ENCODE results near the gene SREK1IP1.
"Not testable (repeated sequence)": the region's sequence is repeated elsewhere in the genome, so short reads cannot be mapped to it uniquely, and the experiment has no call there.

Gene SREK1IP1

DNA sequence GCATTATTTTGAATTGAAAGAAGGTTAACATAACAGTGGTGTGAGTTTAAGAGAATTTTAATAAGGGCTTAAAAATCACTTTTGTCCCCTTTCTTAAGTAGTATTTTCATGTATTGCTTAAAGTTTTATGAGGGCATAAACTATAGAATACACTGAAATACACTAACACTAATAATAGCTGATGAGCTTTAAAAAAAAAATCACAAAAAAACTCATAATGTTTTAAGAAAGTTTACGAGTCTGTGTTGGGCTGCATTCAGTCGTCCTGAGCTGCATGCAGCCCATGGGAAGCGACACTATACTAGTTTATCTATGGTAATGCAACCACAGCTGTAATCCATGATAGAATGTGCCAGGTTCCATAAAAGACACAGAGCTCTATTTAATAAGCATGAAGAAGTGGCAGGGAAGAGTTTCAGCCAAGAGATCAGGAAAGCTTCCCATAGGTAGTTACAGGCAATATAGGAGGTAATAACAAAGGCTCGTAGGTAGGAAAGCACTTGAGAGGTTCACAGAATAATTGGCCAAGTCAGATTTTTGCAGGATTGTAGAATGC, 4.5 kb downstream of the SREK1IP1 start:
- DNase-seq, result no peak

DNA sequence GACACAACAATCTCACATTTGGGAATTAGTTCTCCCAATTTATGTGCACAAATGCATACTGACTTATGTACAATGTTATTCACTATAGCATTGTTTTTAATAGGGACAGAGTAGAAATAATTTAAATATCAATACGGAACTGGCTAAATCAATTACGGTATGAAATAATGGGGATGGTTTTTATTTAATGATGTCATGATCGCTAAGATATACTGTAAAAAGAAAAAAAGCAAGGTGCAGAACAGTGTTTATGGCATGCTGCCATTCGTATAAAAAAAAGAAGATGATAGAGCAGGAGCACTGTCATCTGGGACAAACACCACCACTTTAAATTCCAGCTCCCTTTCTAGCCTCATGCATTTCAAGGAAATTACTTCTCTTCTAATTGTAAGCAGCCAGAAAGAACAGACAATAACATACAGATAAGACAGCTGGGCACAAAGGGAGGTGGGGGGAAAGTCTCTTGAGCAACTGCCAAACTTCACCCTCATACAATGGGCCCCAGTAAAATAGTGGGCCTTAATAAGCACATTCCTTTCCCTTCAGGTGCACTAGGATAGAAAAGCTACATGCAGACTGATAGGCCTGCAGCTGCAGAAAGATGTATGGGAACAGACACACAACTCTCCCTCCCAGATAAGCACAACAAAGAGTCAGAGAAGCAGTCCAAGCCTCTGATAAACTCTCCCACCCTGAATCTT, 8.4 kb downstream of the SREK1IP1 start:
- no peak for DNase-seq

DNA sequence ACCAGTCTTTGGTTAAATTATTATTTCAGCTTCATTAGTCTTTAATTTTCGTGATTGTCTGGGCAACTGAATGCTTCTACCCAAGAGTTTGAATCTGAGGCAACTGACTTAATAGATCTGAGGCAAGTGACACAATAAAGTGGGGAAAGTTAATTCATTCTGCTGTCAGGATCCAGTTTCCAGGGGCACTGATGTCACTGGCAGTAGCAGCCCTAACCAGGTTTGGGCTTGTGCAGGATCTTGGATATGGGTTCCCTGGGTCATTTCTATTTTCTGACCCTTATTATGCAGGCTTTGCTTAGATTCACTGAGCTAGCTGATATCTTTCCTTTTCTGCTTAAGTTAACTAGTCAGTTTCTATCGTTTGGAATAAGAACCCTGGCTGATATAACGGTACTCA, 9.6 kb downstream of the SREK1IP1 start:
- DNase-seq, result no peak

DNA sequence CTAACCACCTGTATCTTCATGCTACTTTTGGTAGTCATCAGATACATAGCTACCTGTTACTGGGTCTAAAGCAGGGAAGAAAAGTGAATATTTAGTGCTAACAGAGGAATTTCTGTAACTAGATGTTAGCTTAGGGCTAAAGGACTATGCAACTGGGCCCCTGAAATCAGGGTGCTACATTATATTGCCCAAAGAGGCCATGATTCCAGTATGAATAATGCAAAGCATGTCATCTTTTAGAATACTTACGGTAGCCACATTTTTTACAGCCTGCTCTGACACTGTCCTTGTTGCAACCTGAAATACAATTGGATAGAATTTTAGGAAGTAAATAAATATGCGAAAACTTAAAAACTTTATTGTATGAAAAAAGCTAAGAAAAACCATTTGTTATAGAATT, 14.4 kb downstream of the SREK1IP1 start:
- DNase-seq, result no peak

DNA sequence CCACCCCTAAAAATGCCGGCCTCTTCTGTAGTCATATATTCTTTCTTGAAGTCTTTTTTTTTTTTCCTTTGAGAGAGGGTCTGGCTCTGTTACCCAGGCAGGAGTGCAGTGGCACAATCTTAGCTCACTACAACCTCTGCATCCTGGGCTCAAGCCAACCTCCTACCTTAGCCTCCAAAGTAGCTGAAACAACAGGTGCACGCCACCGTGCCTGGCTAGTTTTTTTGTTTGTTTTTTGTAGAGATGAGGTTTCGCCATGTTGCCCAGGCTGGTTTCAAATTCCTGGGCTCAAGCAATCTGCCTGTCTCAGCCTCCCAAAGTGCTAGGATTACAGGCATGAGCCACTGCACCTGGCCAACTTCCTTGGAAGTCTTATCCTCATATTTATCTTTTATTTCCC, 19.1 kb downstream of the SREK1IP1 start:
- DNase-seq, result no peak

DNA sequence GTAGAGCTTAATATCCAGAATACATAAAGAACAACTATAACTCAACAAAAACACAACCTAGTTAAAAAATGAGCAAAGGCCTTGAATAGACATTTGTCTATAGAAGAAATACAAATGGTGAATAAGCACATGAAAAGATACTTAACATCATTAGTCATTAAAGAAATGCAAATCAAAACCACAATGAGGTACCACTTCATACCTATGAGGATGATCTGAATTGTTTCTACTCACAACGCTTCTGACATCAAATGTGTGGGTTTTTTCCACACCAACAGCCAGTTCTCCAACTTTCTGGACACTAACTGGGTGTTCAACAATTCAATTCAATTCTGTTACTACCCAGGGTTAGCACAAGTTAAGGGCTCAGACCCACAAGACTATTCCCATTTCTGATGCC, 22.0 kb downstream of the SREK1IP1 start:
- DNase-seq, result no peak

DNA sequence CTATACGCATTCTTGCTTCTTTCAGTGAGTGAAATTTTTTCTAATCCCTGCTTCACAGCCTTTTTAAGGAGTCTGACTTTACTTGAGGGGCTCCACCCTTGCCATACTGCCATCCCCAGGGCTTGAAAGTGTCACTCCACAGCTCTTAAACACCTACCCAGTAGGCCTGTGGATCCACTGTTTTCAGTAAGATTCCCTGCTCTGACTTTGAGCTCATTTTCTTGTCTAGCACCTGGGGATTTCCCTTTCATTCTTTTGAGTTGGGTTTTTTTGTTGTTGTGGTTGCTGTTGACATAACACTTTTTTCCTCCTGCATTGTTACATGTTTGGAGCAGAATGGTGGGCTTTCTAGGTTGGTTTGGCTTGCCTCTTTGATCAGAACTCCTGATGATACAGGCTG, 23.6 kb downstream of the SREK1IP1 start:
- no peak for DNase-seq

DNA sequence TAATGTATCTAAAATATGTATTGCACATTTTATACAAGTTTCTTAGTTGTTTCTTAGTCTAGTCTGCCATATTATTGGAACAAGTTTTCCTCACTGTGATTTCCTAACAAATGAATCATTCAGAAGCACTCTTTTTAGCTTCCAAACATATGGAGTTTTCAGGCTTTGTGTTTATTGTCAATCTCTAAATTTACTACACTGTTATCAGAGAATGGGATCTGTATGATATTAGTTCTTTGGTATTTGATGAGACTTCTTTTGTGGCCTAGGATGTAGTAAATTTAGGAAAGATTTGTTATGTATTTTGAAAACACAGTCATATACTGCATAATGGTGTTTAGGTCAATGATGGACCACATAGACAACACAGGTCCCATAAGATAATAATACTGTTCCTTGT, 25.7 kb downstream of the SREK1IP1 start:
- DNase-seq, result no peak

DNA sequence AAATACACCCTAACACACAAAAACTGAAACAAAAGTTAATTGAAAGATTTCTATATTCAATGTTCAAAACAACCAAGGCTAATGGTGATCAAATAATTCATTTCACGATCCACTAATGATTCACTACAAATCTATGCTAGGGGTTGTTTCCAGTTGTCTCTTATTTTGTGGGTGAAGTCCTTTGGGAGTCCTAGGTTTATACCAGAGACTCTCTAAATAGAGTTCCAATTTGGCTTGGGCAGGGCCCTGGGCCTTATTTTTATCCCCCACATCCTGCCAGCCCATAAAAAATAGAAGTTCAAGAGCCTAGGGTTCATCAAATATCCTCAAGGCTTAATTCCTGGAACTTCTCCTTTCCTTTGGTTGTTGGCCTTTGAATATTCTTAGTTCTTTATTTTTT, 26.1 kb downstream of the SREK1IP1 start:
- no peak for DNase-seq

DNA sequence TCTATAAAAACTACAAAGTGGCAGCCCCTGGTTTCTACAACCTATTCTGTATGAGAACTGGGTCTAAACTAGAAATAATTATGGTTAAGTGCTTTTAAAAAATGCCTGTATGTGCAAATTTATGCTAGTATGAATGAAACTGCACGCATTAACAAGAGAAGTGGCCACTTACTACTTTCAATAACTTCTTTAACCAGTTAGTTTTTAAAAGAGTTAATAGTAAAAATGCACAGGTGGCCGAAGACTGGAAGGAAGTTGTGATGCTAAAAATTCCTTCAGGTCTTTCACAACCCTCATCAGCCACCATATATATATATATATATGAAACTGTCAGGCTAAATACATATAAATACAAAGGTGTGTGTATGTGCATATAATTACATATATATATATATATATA, 41.3 kb downstream of the SREK1IP1 start:
- no peak for DNase-seq

DNA sequence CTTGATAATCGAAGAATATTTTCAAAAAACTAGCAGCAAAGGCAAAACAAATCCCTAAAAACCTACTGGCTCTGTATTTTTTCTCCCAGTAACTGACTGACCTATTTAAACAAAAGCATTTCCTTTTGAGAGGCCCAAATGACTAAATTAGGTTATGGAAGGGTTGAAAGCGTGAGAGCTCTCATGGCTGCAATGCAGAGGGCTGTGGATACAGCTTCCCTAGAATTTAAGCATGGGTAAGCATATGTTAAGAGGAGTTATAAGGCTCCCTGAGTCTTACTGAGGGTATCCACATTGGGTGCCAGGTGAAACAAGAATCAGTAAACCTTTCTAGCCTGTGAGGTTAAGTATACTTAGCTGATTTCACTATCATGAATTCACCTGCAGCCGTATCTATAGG, 45.9 kb downstream of the SREK1IP1 start:
- no peak for DNase-seq

DNA sequence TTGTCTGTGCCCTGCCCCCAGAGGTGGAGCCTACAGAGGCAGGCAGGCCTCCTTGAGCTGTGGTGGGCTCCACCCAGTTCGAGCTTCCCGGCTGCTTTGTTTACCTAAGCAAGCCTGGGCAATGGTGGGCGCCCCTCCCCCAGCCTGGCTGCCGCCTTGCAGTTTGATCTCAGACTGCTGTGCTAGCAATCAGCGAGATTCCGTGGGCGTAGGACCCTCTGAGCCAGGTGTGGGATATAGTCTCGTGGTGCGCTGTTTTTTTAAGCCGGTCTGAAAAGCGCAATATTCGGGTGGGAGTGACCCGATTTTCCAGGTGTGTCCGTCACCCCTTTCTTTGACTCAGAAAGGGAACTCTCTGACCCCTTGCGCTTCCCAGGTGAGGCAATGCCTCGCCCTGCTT, 54.0 kb downstream of the SREK1IP1 start:
- DNase-seq, result not testable (repeated sequence)

DNA sequence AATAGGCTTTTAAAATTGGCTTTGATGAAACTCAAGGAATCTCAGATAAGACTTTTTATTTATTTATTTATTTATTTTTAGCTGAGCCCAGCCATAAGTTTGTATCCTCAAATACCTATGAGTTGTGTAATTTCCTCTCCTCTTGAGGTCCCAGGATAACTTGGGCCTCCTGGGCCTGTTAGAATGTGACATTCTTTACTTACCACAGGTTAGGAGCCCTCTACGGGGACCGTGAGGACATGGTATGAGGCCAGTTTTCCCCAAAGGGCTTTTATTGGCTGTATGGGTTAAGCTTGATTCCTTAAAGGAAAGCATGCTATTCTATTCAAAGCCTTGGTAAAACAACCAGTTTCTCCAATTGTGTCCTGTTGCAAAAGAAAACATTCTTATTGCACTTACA, 61.3 kb downstream of the SREK1IP1 start:
- no peak for DNase-seq

DNA sequence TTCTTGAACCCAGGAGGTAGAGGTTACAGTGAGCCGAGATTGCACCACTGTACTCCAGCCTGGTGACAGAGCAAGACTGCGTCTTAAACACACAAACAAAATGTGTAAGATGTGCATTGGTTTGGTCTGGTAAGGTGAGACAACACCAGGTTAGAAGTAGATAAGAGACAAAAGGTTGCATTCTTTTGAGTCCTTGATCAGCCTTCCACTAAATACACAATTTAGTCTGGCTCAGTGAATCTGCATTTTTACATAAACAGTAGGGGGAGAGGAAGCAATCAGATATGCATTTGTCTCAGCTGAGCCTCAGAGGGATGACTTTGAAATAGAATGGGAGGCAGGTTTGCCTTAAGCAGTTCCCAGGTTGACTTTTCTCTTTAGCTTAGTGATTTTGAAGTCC, 62.4 kb downstream of the SREK1IP1 start:
- DNase-seq, result not testable (repeated sequence)

DNA sequence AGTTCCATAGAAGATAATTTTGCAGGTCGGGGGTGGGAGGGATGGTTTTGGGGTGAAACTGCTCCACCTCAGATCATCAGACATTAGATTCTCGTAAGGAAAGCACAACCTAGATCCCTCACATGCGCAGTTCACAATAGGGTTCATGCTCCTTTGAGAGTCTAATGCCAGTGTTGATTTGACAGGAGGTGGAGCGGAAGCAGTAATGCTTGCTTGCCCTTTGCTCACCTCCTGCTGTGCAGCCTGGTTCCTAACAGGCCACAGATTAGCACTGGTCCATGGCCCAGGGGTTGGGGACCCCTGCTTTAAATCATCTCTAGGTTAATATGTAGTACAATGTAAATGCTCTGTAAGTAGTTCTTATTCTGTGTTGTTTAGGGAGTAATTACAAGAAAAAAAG, 67.7 kb downstream of the SREK1IP1 start:
- no peak for DNase-seq

DNA sequence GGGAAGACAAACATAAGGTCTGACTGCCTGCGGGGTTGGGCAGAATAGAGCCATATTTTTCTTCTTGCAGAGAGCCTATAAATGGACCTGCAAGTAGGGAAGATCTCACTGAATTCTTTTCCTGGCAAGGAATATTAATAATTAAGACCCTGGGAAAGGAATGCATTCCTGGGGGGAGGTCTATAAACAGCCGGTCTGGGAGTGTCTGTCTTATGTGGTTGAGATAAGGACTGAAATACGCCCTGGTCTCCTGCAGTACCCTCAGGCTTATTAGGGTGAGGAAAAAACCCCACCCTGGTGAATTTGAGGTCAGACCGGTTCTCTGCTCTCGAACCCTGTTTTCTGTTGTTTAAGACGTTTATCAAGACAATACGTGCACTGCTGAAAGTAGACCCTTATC, 72.1 kb downstream of the SREK1IP1 start:
- not testable (repeated sequence) for DNase-seq

DNA sequence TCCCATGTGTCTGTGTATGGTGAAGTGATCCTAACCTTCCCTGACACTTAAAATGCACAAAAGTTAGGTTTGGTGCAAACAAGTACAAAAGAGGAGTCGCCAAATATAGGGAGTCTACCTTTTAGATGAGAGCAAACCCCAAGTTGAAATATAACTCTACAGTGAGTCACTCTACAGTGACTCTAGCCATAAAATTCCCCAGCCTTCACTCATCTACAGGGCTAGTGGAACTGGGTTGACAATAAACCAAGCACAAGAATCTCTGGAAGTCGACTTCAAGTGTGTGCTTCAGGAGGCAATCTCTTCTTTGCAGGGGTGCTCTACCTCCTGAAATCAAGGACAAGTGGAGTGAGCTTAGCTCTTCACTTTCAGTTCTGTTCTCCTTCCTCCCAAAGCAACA, 74.9 kb downstream of the SREK1IP1 start:
- no peak for DNase-seq

DNA sequence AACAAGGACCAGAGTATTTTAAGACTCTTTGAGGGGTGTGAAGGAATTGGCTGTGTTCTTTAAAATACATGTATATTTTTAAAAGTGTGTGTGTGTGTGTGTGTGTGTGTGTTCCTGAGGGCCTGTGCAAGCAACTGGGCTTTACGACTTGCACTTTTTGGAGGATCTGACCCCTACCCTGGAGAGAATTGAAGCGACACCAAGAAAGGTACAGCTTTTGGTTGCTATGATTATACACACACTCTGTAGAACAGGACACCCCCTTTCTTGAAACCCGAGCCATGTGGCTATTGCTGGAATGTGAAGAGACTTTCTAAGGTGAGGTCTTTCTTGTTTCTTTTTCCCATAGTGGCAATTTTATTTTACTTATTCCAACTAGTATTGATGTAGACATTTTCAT, 77.2 kb downstream of the SREK1IP1 start:
- DNase-seq, result no peak

DNA sequence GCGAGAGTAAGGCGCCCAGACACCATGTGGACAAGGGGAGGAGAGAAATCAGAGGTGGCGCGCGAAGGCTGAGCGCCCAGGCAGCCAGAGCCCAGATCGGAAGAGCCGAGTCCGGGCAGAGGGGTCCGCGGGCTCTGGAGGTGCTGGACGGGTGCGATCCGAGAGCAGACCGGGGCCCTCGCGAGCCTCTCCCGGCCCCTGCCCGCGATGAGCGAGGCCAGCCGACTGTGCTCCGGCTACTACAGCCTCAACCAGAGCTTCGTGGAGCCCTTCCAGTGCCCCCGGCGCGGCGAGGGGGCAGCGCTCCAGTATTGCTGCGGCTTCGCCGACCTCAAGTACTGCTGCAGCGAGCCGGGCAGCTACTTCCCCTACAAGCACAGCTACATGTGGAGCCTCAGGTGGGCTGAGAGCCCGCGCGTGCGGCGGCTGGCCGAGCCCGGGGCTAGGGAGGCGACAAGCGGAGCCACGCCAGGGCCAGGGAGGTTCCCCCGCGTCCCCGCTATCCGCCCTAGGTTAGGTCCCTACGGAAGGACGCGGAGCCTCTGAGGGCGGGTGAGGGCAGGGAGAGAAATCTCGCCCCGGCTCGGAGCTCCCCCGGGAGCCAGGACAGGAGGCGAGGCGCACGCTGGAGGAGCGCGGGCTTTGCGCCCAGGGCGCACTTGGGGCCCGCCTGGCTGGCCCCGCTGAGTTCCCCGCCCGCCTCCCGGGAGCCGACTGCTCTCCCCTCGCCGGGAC, 77.9 kb downstream of the SREK1IP1 start, which contains the start of gene SHISAL2B:
Gene SHISAL2B (plus strand): TSS at position 87 of the 735 bp plus-strand sequence. CDS start 121 bp downstream, at position 208.
- DNase-seq, result no peak

DNA sequence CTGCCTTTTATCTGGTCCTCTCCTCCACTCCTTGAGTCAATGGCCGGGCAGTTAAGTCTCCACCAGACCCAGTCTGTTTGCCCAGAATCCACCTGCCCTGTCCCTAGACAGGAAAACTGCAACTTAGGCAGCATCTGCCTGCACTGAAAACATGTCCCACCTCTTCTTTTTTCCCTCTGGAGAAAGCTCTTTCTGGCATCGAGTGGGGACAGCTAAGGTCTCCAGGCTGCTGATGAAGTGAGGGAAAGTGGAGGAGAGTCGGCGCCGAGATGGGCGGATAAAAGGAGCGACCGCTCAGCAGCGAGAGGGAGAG, 78.4 kb downstream of the SREK1IP1 start:
- no peak for DNase-seq

DNA sequence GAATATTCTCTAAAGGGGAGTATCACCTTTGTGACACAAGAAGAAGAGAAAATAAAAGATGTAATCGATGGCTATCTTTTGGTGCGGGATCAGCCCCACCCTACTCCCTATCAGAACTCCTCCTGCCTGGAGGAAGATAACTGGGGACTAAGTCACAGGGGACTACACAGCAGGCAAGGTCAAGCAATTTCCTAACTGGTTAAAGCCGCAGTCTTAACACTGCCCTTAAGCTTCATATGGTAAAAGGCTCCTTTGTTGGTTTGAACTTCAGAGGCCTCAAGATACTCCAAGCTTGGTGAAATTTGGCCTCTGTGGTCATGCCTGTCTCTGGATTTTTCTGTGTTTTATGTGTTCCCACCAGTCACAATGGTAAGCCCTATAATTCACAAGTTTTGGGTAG, 79.5 kb downstream of the SREK1IP1 start:
- no peak for DNase-seq

DNA sequence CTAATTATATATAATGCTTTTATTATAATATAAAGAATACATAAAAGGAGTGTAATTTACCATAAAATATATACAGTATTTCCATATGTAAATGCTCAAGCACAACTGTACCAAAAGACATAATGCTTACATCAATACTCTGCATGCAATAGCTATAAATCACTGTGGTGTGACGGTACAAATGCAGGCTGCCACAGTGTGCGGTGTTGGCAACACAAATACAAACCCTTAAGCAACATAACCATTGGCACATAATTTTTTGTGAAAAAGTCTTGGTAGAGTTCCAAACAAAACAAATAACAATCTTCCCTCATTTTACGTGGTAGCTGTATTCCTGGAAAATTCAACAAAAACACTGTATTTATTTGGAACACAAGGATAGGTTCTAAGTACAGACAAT, 80.1 kb downstream of the SREK1IP1 start:
- no peak for DNase-seq

DNA sequence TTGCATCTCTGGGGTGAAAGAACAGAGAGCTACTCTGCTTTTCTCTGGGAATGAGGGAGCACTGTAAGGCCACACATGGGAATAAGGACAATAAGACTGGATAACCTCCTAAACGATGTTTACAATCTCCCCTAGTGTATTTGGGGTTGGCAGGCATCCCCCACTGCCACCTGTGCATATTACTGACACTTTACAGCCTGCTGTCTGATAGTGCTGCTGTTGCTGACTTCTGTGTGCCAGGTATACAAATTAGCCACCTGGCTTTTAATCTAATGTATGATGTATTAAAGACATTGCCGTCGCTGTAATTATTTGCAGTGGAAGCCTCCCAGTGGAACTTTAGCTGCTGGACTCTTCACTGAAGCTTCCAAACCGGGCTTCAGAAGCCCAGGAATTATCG, 82.6 kb downstream of the SREK1IP1 start:
- no peak for DNase-seq

DNA sequence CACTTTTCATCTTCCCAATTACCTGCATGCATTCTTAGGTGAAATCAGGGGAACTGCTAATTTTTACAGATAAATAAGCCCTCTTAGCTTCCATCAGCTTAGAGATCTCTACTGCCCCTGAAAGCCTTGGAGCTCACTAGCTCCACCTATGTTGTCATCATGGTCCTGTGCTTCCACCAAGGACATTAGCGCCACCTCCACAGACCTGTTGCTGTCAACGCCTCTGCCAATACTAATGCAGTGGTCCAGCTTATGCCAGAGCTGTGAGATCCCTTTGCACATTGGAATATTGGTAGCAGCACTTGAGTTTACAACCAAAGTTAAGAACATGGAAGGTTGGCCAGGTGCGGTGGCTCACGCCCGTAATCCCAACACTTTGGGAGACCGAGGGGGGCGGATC, 85.9 kb downstream of the SREK1IP1 start:
- no peak for DNase-seq

DNA sequence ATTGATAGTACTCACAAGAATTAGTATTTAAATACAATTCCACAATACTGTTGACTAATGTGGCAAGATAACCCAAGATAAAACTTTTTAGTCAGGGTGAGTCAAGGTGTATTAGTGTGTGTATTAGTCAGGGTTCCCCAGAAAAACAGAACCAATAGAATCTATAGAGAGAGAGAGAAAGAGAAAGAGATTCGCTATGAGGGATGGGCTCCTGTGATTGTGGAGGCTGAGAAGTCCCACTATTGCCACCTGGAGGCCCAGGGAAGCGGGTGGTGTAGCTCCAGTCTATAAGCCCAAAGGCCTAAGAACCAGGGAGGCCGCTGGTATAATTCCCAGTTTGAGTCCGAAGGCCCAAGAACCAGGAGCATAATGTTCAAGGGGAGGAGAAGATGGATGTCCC, 88.2 kb downstream of the SREK1IP1 start:
- DNase-seq, result no peak
